GM23248 (cell line): ENCODE results near the gene DDR1. TPM values are rescaled to one million over a fixed set of nuclear protein-coding genes. Genes with fewer than 3 reads are reported as not detected.
"Not testable (repeated sequence)": the region's sequence is repeated elsewhere in the genome, so short reads cannot be mapped to it uniquely, and the experiment has no call there.

Source experiments
- DNase-seq: peaks from one replicate; pipeline ENCODE4 v3.0.0-alpha.2; 2015
- H2AFZ ChIP-seq: fragments of 200-600 bp; sonication (generic); 2 replicates; pipeline ENCODE4 v1.6.1; 2016; ENCODE audit warnings: antibody characterized with exemption
- H3F3A ChIP-seq: fragments of 200-600 bp; sonication (generic); 2 replicates; pipeline ENCODE4 v1.6.1; 2016; ENCODE audit warnings: mild to moderate bottlenecking, antibody characterized with exemption, mixed run types; ENCODE audit not compliant: insufficient read depth
- H3K27ac ChIP-seq: fragments of 200-600 bp; sonication (generic); 2 replicates; pipeline ENCODE4 v1.5.1; 2016; ENCODE audit warnings: mild to moderate bottlenecking
- H3K27me3 ChIP-seq: fragments of 200-600 bp; sonication (generic); replicated peaks from 2 replicates; pipeline ENCODE4 v1.6.1; 2016; ENCODE audit warnings: mild to moderate bottlenecking; ENCODE audit not compliant: insufficient read depth
- H3K36me3 ChIP-seq: fragments of 200-600 bp; sonication (generic); 2 replicates; pipeline ENCODE4 v1.6.1; 2016; ENCODE audit warnings: low read depth, mild to moderate bottlenecking
- H3K4me1 ChIP-seq: fragments of 200-600 bp; sonication (generic); 2 replicates; pipeline ENCODE4 v1.6.1; 2016; ENCODE audit warnings: mild to moderate bottlenecking; ENCODE audit not compliant: insufficient read depth
- H3K4me2 ChIP-seq: fragments of 200-600 bp; sonication (generic); one replicate; pipeline ENCODE4 v1.6.1; 2016; ENCODE audit warnings: mild to moderate bottlenecking; ENCODE audit not compliant: unreplicated experiment
- H3K4me3 ChIP-seq: fragments of 200-600 bp; sonication (generic); 2 replicates; pipeline ENCODE4 v1.5.1; 2016; ENCODE audit warnings: mild to moderate bottlenecking
- H3K79me2 ChIP-seq: fragments of 200-600 bp; sonication (generic); 2 replicates; pipeline ENCODE4 v1.6.1; 2016; ENCODE audit warnings: mild to moderate bottlenecking; ENCODE audit not compliant: insufficient read depth
- H3K9ac ChIP-seq: fragments of 200-600 bp; sonication (generic); 2 replicates; pipeline ENCODE4 v1.6.1; 2016; ENCODE audit warnings: mild to moderate bottlenecking
- H3K9me2 ChIP-seq: fragments of 200-600 bp; sonication (generic); 2 replicates; pipeline ENCODE4 v1.6.1; 2016; ENCODE audit warnings: mixed run types, mild to moderate bottlenecking, moderate library complexity; ENCODE audit not compliant: insufficient read depth
- H3K9me3 ChIP-seq: fragments of 200-600 bp; sonication (generic); one replicate; pipeline ENCODE4 v1.6.1; 2017; ENCODE audit warnings: low read depth
- H4K20me1 ChIP-seq: fragments of 200-600 bp; sonication (generic); 2 replicates; pipeline ENCODE4 v1.6.0; 2016; ENCODE audit not compliant: insufficient read depth
- EZH2 ChIP-seq: fragments of 200-600 bp; sonication (generic); IDR thresholded peaks from 2 replicates; pipeline ENCODE4 v1.6.1; 2018; ENCODE audit warnings: antibody characterized with exemption, mild to moderate bottlenecking; ENCODE audit not compliant: insufficient read depth, poor library complexity, severe bottlenecking
- EZH2phosphoT487 ChIP-seq: fragments of 200-600 bp; sonication (generic); IDR thresholded peaks from 2 replicates; pipeline ENCODE4 v1.6.1; 2018; ENCODE audit warnings: antibody characterized with exemption, moderate library complexity, mild to moderate bottlenecking, low read depth; ENCODE audit not compliant: insufficient read depth
- WGBS, 2 experiments: methylation state at CpG; one replicate each; pipeline ENCODE4 v1.1.6; 2015 to 2017; ENCODE audit warnings: low lambda C conversion rate in 2 of 2, low coverage in 1 of 2; ENCODE audit errors: missing lambda C conversion rate in 2 of 2; 5-methylcytosine and 5-hydroxymethylcytosine counted together
- in situ Hi-C: fragments of 300-500 bp; cut with MboI; formaldehyde crosslinking; loops from 2 replicates; pipeline ENCODE4 v1.15.0; 2020
- polyA plus RNA-seq: library from polyadenylated mRNA; unstranded; fragments of >200 nt; fragmentation: Nextera tagmentation; extraction: Ambion mirVana; gene quantifications from 2 replicates; pipeline ENCODE4 v1.2.1, GENCODE V29; 2016
- total RNA-seq: library from RNA; depleted of rRNA; stranded (reverse); fragments of >200 nt; shearing (Covaris generic); gene quantifications from 2 replicates; pipeline ENCODE4 v1.2.3, GENCODE V29; 2014

DDR1 gene
- total and polyA plus RNA-seq, 2 experiments from 2014 or later, result 16.9 to 27.0 TPM

- Histone ChIP-seq H3K27ac (no peak overlapping the region), H3K4me3 (no peak overlapping the region), H4K20me1 (no peaks in the 10 kb centered on the region), H3K79me2 (no peaks in the 10 kb centered on the region), H2AFZ (0 out of 2 replicates have a peak overlapping the region, but pooled peaks have one; percentile 0), H3F3A (peaks cover 11% of the 10 kb centered on the region; the same call in 1 of the 2 replicates), H3K9me2 (no peaks in the 10 kb centered on the region), H3K27me3 (no peaks in the 10 kb centered on the region), H3K4me2 (no peak overlapping the region), H3K4me1 (peaks cover 13% of the 10 kb centered on the region), H3K9ac (no peak overlapping the region), H3K36me3 (no peaks in the 10 kb centered on the region), H3K9me3 (no peaks in the 10 kb centered on the region)
- DNase-seq, result no peak
- TF ChIP-seq EZH2, result no peak
- no peak for TF ChIP-seq EZH2phosphoT487
- 52 to 54% methylated on average over 11 of the region's 11 CpGs for WGBS, 2 experiments
- in situ Hi-C loops, result no loop called here
Observed at GRCh38 chr6:30847421-30847970, 36.8 kb upstream of the DDR1 start.

DNA sequence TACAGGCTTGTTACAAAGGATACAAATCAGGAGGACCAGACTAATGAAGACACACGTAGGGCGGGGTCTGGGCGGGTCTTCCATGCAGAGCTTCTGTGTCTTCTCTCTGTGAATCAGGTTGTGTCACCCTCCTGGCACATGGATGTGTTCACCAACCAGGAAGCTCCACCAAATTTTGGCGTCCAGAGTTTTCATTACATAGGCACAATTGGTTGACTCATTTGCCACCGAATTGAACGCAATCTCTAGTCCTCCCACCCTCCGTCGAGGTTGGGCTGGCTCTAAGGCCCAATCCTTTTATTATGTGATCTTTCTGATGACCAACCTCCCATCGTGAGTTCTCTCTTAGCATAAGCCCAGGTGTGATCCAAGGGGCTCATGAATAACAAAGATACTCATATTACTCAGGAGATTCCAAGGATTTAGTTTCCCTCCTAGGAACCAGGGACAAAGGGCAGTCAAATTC, 36.3 kb upstream of the DDR1 start:
- Histone ChIP-seq H3K4me1 (peaks cover 13% of the 10 kb centered on the region), H3K9ac (no peak overlapping the region), H3F3A (peaks cover 11% of the 10 kb centered on the region; the same call in 1 of the 2 replicates), H3K36me3 (no peaks in the 10 kb centered on the region), H3K9me2 (no peaks in the 10 kb centered on the region), H3K9me3 (no peaks in the 10 kb centered on the region), H2AFZ (no peak overlapping the region), H3K4me3 (no peak overlapping the region), H4K20me1 (no peaks in the 10 kb centered on the region), H3K27ac (no peak overlapping the region), H3K79me2 (no peaks in the 10 kb centered on the region), H3K4me2 (no peak overlapping the region), H3K27me3 (no peaks in the 10 kb centered on the region)
- TF ChIP-seq EZH2phosphoT487, result no peak
- TF ChIP-seq EZH2, result no peak
- in situ Hi-C loops, result no loop called here
- WGBS, 2 experiments, result 84 to 87% methylated on average over 9 of the region's 9 CpGs
- peak; percentile 26 for DNase-seq

GRCh38 chr6:30849903-30850651, 34.2 kb upstream of the DDR1 start:
- Histone ChIP-seq H4K20me1 (no peaks in the 10 kb centered on the region), H3K4me1 (no peaks in the 10 kb centered on the region), H2AFZ (no peak overlapping the region), H3K9me3 (no peaks in the 10 kb centered on the region), H3F3A (peaks cover 11% of the 10 kb centered on the region; the same call in 1 of the 2 replicates), H3K9ac (no peak overlapping the region), H3K36me3 (no peaks in the 10 kb centered on the region), H3K9me2 (no peaks in the 10 kb centered on the region), H3K4me3 (no peak overlapping the region), H3K4me2 (no peak overlapping the region), H3K27me3 (no peaks in the 10 kb centered on the region), H3K79me2 (no peaks in the 10 kb centered on the region), H3K27ac (no peak overlapping the region)
- WGBS, 2 experiments, result 60 to 61% methylated on average over 6 of the region's 6 CpGs
- no peak for DNase-seq
- TF ChIP-seq EZH2 (no peak), EZH2phosphoT487 (no peak)
- in situ Hi-C loops, result no loop called here

GRCh38 chr6:30852459-30852858, 31.9 kb upstream of the DDR1 start:
- H3K27me3 ChIP-seq, H3K4me3 ChIP-seq, H2AFZ ChIP-seq, H3K4me1 ChIP-seq, DNase-seq, in situ Hi-C loops, H3K27ac ChIP-seq, H3K9me2 ChIP-seq, H3K4me2 ChIP-seq, H3K79me2 ChIP-seq, H3K36me3 ChIP-seq, H3K9me3 ChIP-seq, H4K20me1 ChIP-seq, H3K9ac ChIP-seq: not testable (repeated sequence)
- peaks cover 11% of the 10 kb centered on the region; the same call in 1 of the 2 replicates for H3F3A ChIP-seq
- WGBS, 2 experiments, result 47 to 54% methylated on average over 2 of the region's 2 CpGs
